ENCODE measurements around the gene OTUB1. TPM values are rescaled to one million over a fixed set of nuclear protein-coding genes. Genes with fewer than 3 reads are reported as not detected.
"Not testable (repeated sequence)": the region's sequence is repeated elsewhere in the genome, so short reads cannot be mapped to it uniquely, and the experiment has no call there.

Gene OTUB1
- total and polyA plus RNA-seq, 9 of the 15 experiments (the other 6 are each of a cell fraction or from before 2014, with no cell fraction given) = 29.5 to 134 (median 66.1) TPM

DNA sequence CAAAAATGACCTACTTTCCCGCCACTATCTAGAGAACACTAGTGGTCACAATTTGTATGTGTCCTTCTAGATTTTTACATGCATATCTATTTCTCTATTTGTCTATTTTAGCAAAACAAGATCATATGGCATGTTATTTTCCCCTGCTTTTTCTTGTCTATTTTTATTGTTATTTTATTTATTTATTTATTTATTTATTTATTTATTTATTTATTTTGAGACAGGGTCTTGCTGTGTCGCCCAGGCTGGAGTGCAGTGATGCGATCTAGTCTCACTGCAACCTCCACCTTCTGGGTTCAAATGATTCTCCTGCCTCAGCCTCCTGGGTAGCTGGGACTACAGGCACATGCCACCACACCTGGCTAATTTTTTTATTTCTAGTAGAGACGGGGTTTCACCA is 22.3 kb upstream of the OTUB1 start:
- H3K4me2 ChIP-seq (ENCODE audit: insufficient read depth, low read length); H3K27ac ChIP-seq (ENCODE audit: extremely low read depth, low read depth, low read length); H3K79me2 ChIP-seq (ENCODE audit: control insufficient read depth, insufficient read depth, low read length); H3K9ac ChIP-seq (ENCODE audit: insufficient read depth in 1 of 2, low read depth in 2 of 2, low read length in 2 of 2); H3K27me3 ChIP-seq (ENCODE audit: control insufficient read depth in 2 of 2, insufficient read depth in 2 of 2, low read length in 2 of 2); intact Hi-C loops (cut with micrococcal nuclease); DNase-seq (ENCODE audit: extremely low read depth in 1 of 4, low spot score in 3 of 4); in situ Hi-C loops (cut with MboI); BruUV-seq (replicated peaks); H3K9me1 ChIP-seq (ENCODE audit: control insufficient read depth, insufficient read depth, low read length); CTCF ChIA-PET (ENCODE audit: low intra/inter-chr PET ratio); FAIRE-seq; H4K20me1 ChIP-seq (replicated peaks; ENCODE audit: control insufficient read depth, insufficient read depth, low read length); H2AFZ ChIP-seq (ENCODE audit: low read depth, low read length); H3K36me3 ChIP-seq (ENCODE audit: control insufficient read depth, insufficient read depth, low read length); H3K9me3 ChIP-seq (replicated peaks; ENCODE audit: control insufficient read depth, insufficient read depth, low read depth, low read length); ATAC-seq; H3K4me3 ChIP-seq: not testable (repeated sequence)
- whole genome bisulfite sequencing (ENCODE audit: insufficient coverage, low coverage, missing lambda C conversion rate) = 81% methylated on average over 4 of the region's 4 CpGs
- POLR2A ChIA-PET = interaction anchor here (0.8 kb wide), 1 partner anchor 12 kb away, joined by 3 read pairs; no protein-coding TSS in a partner anchor
- TF ChIP-seq, protein P1, sequence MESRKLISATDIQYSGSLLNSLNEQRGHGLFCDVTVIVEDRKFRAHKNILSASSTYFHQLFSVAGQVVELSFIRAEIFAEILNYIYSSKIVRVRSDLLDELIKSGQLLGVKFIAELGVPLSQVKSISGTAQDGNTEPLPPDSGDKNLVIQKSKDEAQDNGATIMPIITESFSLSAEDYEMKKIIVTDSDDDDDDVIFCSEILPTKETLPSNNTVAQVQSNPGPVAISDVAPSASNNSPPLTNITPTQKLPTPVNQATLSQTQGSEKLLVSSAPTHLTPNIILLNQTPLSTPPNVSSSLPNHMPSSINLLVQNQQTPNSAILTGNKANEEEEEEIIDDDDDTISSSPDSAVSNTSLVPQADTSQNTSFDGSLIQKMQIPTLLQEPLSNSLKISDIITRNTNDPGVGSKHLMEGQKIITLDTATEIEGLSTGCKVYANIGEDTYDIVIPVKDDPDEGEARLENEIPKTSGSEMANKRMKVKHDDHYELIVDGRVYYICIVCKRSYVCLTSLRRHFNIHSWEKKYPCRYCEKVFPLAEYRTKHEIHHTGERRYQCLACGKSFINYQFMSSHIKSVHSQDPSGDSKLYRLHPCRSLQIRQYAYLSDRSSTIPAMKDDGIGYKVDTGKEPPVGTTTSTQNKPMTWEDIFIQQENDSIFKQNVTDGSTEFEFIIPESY (CRISPR knock-in tag; IDR thresholded peaks at IDR 0.05) = peak; percentile 47; the same call in 1 of the 2 replicates
- H3K4me1 ChIP-seq (replicated peaks in 1 of 2; ENCODE audit: control insufficient read depth in 2 of 2, insufficient read depth in 2 of 2, low read length in 2 of 2) = peaks cover 0 to 17% of the 10 kb centered on the region in 2 experiments; a peak in 3 of 5 replicates

DNA sequence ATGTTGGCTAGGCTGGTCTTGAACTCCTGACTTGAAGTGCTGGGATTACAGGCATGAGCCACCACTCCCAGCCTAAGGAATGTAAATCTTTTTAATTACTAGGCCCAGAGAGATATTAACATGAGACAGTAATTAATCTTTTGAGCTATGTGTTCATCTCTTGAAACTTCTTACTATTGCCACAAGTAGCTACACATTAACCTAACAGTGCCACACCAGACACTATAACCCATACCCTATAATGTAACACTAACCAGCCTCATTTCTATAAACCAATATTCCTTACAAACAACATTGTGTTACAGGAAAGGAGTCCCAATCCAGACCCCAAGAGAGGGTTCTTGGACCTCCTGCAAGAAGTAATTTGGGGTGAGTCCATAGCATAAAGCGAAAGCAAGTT is 19.8 kb upstream of the OTUB1 start:
- POLR2A ChIA-PET = interaction anchor here (0.9 to 1.4 kb wide), 3 partner anchors 8 to 12 kb away, joined by 4 to 5 read pairs (median 4); partner anchors contain the start of gene COX8A
- H3K4me3 ChIP-seq = no peak overlapping the region
- DNase-seq (ENCODE audit: extremely low read depth in 1 of 4, low spot score in 3 of 4) = no peak
- WGBS (ENCODE audit: insufficient coverage, low coverage, missing lambda C conversion rate) = 91% methylated on average over 1 of the region's 1 CpG
- in situ Hi-C loops (cut with MboI) (no loop called here), intact Hi-C loops (cut with micrococcal nuclease) (no loop called here)
- no peak overlapping the region for H3K9ac ChIP-seq (ENCODE audit: insufficient read depth in 1 of 2, low read depth in 2 of 2, low read length in 2 of 2)
- H3K27me3 ChIP-seq (ENCODE audit: control insufficient read depth in 2 of 2, insufficient read depth in 2 of 2, low read length in 2 of 2) = no peaks in the 10 kb centered on the region
- no peak overlapping the region for H2AFZ ChIP-seq (ENCODE audit: low read depth, low read length)
- H3K9me1 ChIP-seq (ENCODE audit: control insufficient read depth, insufficient read depth, low read length) = no peaks in the 10 kb centered on the region
- CTCF ChIA-PET (ENCODE audit: low intra/inter-chr PET ratio) = no interaction called here
- no peak for ATAC-seq
- TF ChIP-seq SIN3B (IDR thresholded peaks at IDR 0.05; ENCODE audit: low read depth) (no peak), ZNF707 (CRISPR knock-in tag; conservative IDR thresholded peaks at IDR 0.05) (no peak), XRCC4 (IDR thresholded peaks at IDR 0.05; ENCODE audit: extremely low read depth, insufficient read depth, insufficient read length) (no peak), ZSCAN29 (IDR thresholded peaks at IDR 0.05) (no peak), SP1 (CRISPR knock-in tag; IDR thresholded peaks at IDR 0.05) (no peak), HMG20B (CRISPR knock-in tag; IDR thresholded peaks at IDR 0.05) (no peak)
- TF ChIP-seq, protein P2, sequence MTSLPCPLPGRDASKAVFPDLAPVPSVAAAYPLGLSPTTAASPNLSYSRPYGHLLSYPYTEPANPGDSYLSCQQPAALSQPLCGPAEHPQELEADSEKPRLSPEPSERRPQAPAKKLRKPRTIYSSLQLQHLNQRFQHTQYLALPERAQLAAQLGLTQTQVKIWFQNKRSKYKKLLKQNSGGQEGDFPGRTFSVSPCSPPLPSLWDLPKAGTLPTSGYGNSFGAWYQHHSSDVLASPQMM (CRISPR knock-in tag; IDR thresholded peaks at IDR 0.05) = no peak
- H3K4me1 ChIP-seq (replicated peaks in 1 of 2; ENCODE audit: control insufficient read depth in 2 of 2, insufficient read depth in 2 of 2, low read length in 2 of 2) = peaks cover 5 to 16% of the 10 kb centered on the region in 2 experiments
- H3K9me3 ChIP-seq (replicated peaks; ENCODE audit: control insufficient read depth, insufficient read depth, low read depth, low read length) = no peaks in the 10 kb centered on the region
- H3K27ac ChIP-seq (ENCODE audit: extremely low read depth, low read depth, low read length) = no peak overlapping the region
- no peak for FAIRE-seq
- no peak overlapping the region for H3K4me2 ChIP-seq (ENCODE audit: insufficient read depth, low read length)
- H3K36me3 ChIP-seq (ENCODE audit: control insufficient read depth, insufficient read depth, low read length) = no peaks in the 10 kb centered on the region
- no peaks in the 10 kb centered on the region for H3K79me2 ChIP-seq (ENCODE audit: control insufficient read depth, insufficient read depth, low read length)
- H4K20me1 ChIP-seq (replicated peaks; ENCODE audit: control insufficient read depth, insufficient read depth, low read length) = no peaks in the 10 kb centered on the region
- no TSS peak for BruUV-seq (replicated peaks)

All from K562 (cell line).